Stimulated activated naive CD4-positive, alpha-beta T cell treated with Interleukin-2 at 50 U/mL for 16 hours (primary cell): ENCODE measurements around the gene KLF17.

Experiments used
- DNase-seq: peaks from one replicate; lab custom pipeline; 2025; lab: John Stamatoyannopoulos, UW

Gene KLF17

GRCh38 chr1:44154049-44154448 lies 35.4 kb downstream of the KLF17 start:
- no peak for DNase-seq

- DNase-seq = no peak
Observed at GRCh38 chr1:44157903-44158302, 39.3 kb downstream of the KLF17 start.

GRCh38 chr1:44158871-44159270 lies 40.2 kb downstream of the KLF17 start:
- no peak for DNase-seq

- no peak for DNase-seq
Observed at GRCh38 chr1:44161546-44161945, 42.9 kb downstream of the KLF17 start.

- no peak for DNase-seq
Observed at GRCh38 chr1:44168520-44169098, 50.0 kb downstream of the KLF17 start.

GRCh38 chr1:44170281-44170823 lies 51.7 kb downstream of the KLF17 start:
- no peak for DNase-seq

- DNase-seq = no peak
Observed at GRCh38 chr1:44174630-44175029, 56.0 kb downstream of the KLF17 start.
